Smooth muscle cell (in vitro differentiated cells): ENCODE data around the gene PRKAG1. TPM values are rescaled to one million over a fixed set of nuclear protein-coding genes. Genes with fewer than 3 reads are reported as not detected.

Experiments
- DNase-seq: peaks from one replicate; lab custom pipeline; 2025; ENCODE audit not compliant: unreplicated experiment; lab: John Stamatoyannopoulos, UW
- H2AFZ ChIP-seq: fragments of 200-600 bp; sonication (generic); 2 replicates; pipeline ENCODE4 v1.6.0; 2016; ENCODE audit warnings: antibody characterized with exemption, low read depth, mild to moderate bottlenecking
- H3F3A ChIP-seq: fragments of 200-600 bp; sonication (generic); 2 replicates; pipeline ENCODE4 v1.6.0; 2017; ENCODE audit warnings: antibody characterized with exemption, low read depth
- H3K27ac ChIP-seq: fragments of 200-600 bp; sonication (generic); 2 replicates; pipeline ENCODE4 v1.5.1; 2016; ENCODE audit warnings: low read depth, mild to moderate bottlenecking
- H3K27me3 ChIP-seq: fragments of 200-600 bp; sonication (generic); 2 replicates; pipeline ENCODE4 v1.6.1; 2016; ENCODE audit warnings: low read depth, mild to moderate bottlenecking
- H3K36me3 ChIP-seq: fragments of 200-600 bp; sonication (generic); 2 replicates; pipeline ENCODE4 v1.5.1; 2016; ENCODE audit warnings: low read depth
- H3K4me1 ChIP-seq: fragments of 200-600 bp; sonication (generic); 2 replicates; pipeline ENCODE4 v1.5.1; 2016; ENCODE audit warnings: low read depth
- H3K4me2 ChIP-seq: fragments of 200-600 bp; sonication (generic); 2 replicates; pipeline ENCODE4 v1.6.0; 2016; ENCODE audit warnings: mild to moderate bottlenecking
- H3K4me3 ChIP-seq: fragments of 200-600 bp; sonication (generic); 2 replicates; pipeline ENCODE4 v1.5.1; 2016; ENCODE audit warnings: mild to moderate bottlenecking
- H3K79me2 ChIP-seq: fragments of 200-600 bp; sonication (generic); 2 replicates; pipeline ENCODE4 v1.6.0; 2016; ENCODE audit warnings: low read depth, mild to moderate bottlenecking
- H3K9ac ChIP-seq: fragments of 200-600 bp; sonication (generic); 2 replicates; pipeline ENCODE4 v1.6.0; 2016; ENCODE audit warnings: low read depth
- H3K9me3 ChIP-seq: fragments of 200-600 bp; sonication (generic); replicated peaks from 2 replicates; pipeline ENCODE4 v1.5.1; 2016; ENCODE audit warnings: low read depth
- H4K20me1 ChIP-seq: fragments of 200-600 bp; sonication (generic); 2 replicates; pipeline ENCODE4 v1.6.0; 2016; ENCODE audit warnings: low read depth
- WGBS: methylation state at CpG from one replicate; pipeline ENCODE4 v1.1.7; 2016; ENCODE audit warnings: low lambda C conversion rate; 5-methylcytosine and 5-hydroxymethylcytosine counted together
- polyA plus RNA-seq: library from polyadenylated mRNA; unstranded; fragments of >200 nt; fragmentation: Nextera tagmentation; extraction: Ambion mirVana; gene quantifications from 2 replicates; pipeline ENCODE4 v1.2.1, GENCODE V29; 2016
- total RNA-seq: library from RNA; depleted of rRNA; stranded (reverse); fragments of >200 nt; gene quantifications from 2 replicates; pipeline ENCODE4 v1.2.3, GENCODE V29; 2014
- TF ChIP-seq, protein P1 (sequence below): fragments of 200-600 bp; sonication (generic); IDR thresholded peaks from 2 replicates; pipeline ENCODE4 v1.5.1; 2017; ENCODE audit warnings: borderline replicate concordance, mild to moderate bottlenecking, antibody characterized with exemption; ENCODE audit not compliant: insufficient read depth, poor library complexity, severe bottlenecking

PRKAG1 gene
- total and polyA plus RNA-seq, 2 experiments from 2014 or later: 42.5 to 62.6 TPM

DNA sequence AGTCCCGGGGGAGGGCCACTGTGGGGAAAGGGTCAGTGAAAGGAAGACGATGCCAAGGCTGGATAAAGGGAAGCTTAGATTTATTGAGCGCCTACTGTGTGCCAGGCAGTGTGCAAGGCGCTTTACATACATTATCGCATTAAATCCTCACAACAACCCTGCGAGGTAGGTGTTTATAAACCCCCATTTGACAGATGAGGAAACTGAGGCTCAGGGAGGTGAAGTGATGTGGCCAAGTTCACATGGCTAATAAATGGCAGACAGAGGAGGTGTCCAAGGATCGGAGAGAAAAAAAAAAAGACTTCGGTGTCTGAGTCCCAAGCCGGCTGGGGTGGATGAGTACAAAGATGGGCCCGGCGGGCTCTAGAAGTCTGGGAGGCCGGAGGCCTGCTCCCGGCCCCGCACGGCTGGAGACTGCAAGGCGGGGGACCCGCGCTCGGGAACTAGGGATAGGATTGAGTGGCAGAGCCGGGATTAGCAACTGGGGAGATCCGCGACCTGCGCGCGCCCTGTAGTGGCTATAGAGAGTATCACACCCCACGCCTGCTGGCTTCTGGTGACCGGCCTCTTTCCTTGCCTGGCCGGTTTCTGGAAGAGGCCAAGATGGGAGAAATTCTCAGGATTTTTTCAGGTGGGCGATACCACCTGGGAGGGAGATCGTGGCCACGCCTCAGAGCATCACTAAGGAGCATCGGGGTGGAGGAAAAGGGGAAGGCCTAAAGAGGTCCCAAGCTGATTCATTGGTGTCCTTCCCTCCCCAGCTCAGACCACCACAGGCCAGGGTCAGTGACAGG is 23.3 kb downstream of the PRKAG1 start:
- DNase-seq: peak; percentile 50
- TF ChIP-seq, protein P1, sequence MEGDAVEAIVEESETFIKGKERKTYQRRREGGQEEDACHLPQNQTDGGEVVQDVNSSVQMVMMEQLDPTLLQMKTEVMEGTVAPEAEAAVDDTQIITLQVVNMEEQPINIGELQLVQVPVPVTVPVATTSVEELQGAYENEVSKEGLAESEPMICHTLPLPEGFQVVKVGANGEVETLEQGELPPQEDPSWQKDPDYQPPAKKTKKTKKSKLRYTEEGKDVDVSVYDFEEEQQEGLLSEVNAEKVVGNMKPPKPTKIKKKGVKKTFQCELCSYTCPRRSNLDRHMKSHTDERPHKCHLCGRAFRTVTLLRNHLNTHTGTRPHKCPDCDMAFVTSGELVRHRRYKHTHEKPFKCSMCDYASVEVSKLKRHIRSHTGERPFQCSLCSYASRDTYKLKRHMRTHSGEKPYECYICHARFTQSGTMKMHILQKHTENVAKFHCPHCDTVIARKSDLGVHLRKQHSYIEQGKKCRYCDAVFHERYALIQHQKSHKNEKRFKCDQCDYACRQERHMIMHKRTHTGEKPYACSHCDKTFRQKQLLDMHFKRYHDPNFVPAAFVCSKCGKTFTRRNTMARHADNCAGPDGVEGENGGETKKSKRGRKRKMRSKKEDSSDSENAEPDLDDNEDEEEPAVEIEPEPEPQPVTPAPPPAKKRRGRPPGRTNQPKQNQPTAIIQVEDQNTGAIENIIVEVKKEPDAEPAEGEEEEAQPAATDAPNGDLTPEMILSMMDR: peak; percentile 73
- peak overlapping the region; percentile 20 for H3K4me3 ChIP-seq
- peaks cover 11% of the 10 kb centered on the region for H3K4me1 ChIP-seq
- H3K27me3 ChIP-seq: peaks cover 41% of the 10 kb centered on the region
- peak overlapping the region; percentile 78 for H3K4me2 ChIP-seq
- WGBS: 15% methylated on average over 30 of the region's 32 CpGs
- H4K20me1 ChIP-seq: peaks cover 4% of the 10 kb centered on the region
- no peaks in the 10 kb centered on the region for H3K9me3 ChIP-seq
- H3K9ac ChIP-seq: no peak overlapping the region
- no peaks in the 10 kb centered on the region for H3K36me3 ChIP-seq
- H3K79me2 ChIP-seq: no peaks in the 10 kb centered on the region
- H2AFZ ChIP-seq: no peak overlapping the region
- H3K27ac ChIP-seq: no peak overlapping the region
- peaks cover 6% of the 10 kb centered on the region for H3F3A ChIP-seq

DNA sequence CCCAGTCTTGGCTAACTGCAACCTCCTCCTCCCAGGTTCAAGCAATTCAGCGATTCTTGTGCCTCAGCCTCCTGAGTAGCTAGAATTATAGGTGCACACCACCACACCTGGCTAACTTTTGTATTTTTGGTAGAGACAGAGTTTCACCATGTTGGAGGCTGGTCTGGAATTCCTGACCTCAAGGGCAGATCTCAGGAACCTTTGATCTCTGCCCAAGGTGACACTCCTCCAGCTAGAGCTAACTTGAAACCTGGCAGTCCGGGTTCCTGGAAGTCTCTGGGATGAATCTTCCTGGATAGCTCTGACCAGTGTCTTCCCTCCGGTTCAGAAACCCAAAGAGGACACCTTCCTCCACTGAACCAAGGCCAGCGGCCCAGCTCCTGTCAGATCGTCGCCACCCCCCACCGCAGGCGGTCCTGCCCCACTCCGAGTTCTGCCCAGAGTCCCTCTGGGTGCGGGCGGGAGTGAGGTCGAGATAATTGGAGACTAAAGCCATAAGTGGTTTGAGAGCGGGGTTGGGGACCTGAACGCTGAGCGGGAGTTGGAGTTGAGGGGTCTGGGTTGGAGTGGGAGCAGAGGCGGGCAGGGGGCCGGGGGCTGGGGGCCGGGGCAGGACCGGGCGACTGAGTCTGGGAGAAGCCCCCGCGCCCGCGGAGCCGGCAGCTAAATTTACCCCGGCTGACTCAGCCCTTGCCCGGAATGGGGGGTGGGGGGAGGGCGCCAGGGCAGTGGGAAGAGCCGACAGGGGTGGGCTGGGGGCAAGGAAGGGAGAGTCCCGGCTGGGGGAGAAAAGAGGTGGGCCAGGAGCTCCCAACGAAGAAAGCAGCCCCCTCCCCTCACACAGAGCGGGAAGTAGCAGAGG is 24.1 kb downstream of the PRKAG1 start:
- Histone ChIP-seq H3K4me1 (peaks cover 2% of the 10 kb centered on the region), H3K4me2 (peak overlapping the region; percentile 78), H3K36me3 (no peaks in the 10 kb centered on the region), H3K27me3 (peaks cover 40% of the 10 kb centered on the region), H3K9ac (no peak overlapping the region), H2AFZ (no peak overlapping the region), H3K79me2 (no peaks in the 10 kb centered on the region), H3F3A (peaks cover 6% of the 10 kb centered on the region), H4K20me1 (no peaks in the 10 kb centered on the region), H3K4me3 (no peak overlapping the region), H3K9me3 (no peaks in the 10 kb centered on the region), H3K27ac (no peak overlapping the region)
- no peak for DNase-seq
- 42% methylated on average over 17 of the region's 32 CpGs for WGBS
- TF ChIP-seq, protein P1: no peak

DNA sequence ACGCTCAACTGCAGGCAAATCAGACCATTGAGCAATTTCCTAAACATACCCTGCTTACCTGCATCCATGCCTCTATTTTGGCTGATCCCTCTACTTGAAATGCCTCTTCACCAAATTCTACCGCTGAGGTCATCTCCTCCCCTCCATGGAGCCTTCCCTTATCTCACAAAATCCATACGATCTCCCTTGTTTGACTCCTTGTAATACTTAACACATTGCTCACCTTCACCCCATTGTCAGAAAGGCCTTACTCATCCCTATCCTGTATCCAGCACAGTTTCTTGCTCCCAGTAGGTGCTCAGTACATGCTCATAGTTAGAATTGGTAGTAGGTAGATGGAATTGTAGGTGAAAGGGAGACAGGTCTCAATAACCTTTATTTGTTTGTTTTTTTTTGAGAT is 24.8 kb downstream of the PRKAG1 start:
- Histone ChIP-seq H3K9me3 (no peaks in the 10 kb centered on the region), H3K79me2 (no peaks in the 10 kb centered on the region), H3K27ac (no peak overlapping the region), H3K4me2 (no peak overlapping the region), H3F3A (peaks cover 6% of the 10 kb centered on the region), H3K4me3 (no peak overlapping the region), H3K36me3 (no peaks in the 10 kb centered on the region), H2AFZ (no peak overlapping the region), H3K9ac (no peak overlapping the region), H4K20me1 (no peaks in the 10 kb centered on the region), H3K4me1 (no peaks in the 10 kb centered on the region), H3K27me3 (peaks cover 38% of the 10 kb centered on the region)
- DNase-seq: no peak
- 71% methylated on average over 3 of the region's 3 CpGs for WGBS
- TF ChIP-seq, protein P1: no peak
